Measurements from ENCODE around the gene KLRC4. TPM values are rescaled to one million over a fixed set of nuclear protein-coding genes. Genes with fewer than 3 reads are reported as not detected.

KLRC4 gene
- not detected for total RNA-seq

- DNase-seq (ENCODE audit: low spot score in 2 of 2): no peak
- no peaks in the 10 kb centered on the region for H3K4me1 ChIP-seq
- 26% methylated on average over 1 of the region's 1 CpG for WGBS
These were observed at the start of gene KLRC4 for GRCh38 chr12:10409392-10409791. KLRC4 (minus strand) TSS chr12:10409757; CDS start chr12:10409575, 182 bp downstream.

DNA sequence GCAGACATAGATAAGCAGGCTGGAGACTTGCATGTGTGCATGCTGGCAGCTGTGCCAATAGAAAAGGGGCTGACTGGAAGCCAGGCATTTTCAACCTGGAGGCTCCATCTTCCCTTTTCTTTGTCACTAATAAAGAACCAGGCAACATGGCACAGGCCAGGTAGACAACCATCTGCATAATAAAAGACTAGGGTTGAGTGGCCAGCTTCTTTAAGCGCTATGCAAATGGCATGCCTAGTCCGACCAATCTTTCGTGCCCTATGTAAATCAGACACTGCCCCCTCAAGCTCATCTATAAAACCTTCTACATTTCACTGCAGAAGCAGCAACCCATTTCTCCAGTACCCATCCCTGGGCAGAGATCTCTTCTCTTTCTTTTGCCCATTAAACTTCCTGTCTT, 48.2 kb upstream of the KLRC4 start:
- DNase-seq (ENCODE audit: low spot score in 2 of 2): no peak
- Histone ChIP-seq H3K27ac (no peak overlapping the region), H3K4me1 (no peaks in the 10 kb centered on the region), H3K36me3 (no peaks in the 10 kb centered on the region), H3K4me3 (no peak overlapping the region), H3K27me3 (no peaks in the 10 kb centered on the region), H3K9me3 (peaks cover 16% of the 10 kb centered on the region)
- TF ChIP-seq EP300 (IDR thresholded peaks at IDR 0.05) (no peak), POLR2A (IDR thresholded peaks at IDR 0.05) (no peak), POLR2AphosphoS5 (IDR thresholded peaks at IDR 0.05) (no peak)
- TF ChIP-seq, protein P1, sequence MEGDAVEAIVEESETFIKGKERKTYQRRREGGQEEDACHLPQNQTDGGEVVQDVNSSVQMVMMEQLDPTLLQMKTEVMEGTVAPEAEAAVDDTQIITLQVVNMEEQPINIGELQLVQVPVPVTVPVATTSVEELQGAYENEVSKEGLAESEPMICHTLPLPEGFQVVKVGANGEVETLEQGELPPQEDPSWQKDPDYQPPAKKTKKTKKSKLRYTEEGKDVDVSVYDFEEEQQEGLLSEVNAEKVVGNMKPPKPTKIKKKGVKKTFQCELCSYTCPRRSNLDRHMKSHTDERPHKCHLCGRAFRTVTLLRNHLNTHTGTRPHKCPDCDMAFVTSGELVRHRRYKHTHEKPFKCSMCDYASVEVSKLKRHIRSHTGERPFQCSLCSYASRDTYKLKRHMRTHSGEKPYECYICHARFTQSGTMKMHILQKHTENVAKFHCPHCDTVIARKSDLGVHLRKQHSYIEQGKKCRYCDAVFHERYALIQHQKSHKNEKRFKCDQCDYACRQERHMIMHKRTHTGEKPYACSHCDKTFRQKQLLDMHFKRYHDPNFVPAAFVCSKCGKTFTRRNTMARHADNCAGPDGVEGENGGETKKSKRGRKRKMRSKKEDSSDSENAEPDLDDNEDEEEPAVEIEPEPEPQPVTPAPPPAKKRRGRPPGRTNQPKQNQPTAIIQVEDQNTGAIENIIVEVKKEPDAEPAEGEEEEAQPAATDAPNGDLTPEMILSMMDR (IDR thresholded peaks at IDR 0.05): no peak
- WGBS: 88% methylated on average over 3 of the region's 3 CpGs

More at GRCh38 chr12:10409392-10409791, at the start of gene KLRC4:
- H3K27me3 ChIP-seq: no peaks in the 10 kb centered on the region
- H3K27ac ChIP-seq: no peak within 1 kb of the TSS
- no peak for TF ChIP-seq EP300 (IDR thresholded peaks at IDR 0.05)
- TF ChIP-seq, protein P1 (IDR thresholded peaks at IDR 0.05): no peak
- no peak for TF ChIP-seq POLR2AphosphoS5 (IDR thresholded peaks at IDR 0.05)
- TF ChIP-seq POLR2A (IDR thresholded peaks at IDR 0.05): no peak
- no peaks in the 10 kb centered on the region for H3K9me3 ChIP-seq
- peak within 1 kb of the TSS; percentile 5 for H3K4me3 ChIP-seq
- no peaks in the 10 kb centered on the region for H3K36me3 ChIP-seq

DNA sequence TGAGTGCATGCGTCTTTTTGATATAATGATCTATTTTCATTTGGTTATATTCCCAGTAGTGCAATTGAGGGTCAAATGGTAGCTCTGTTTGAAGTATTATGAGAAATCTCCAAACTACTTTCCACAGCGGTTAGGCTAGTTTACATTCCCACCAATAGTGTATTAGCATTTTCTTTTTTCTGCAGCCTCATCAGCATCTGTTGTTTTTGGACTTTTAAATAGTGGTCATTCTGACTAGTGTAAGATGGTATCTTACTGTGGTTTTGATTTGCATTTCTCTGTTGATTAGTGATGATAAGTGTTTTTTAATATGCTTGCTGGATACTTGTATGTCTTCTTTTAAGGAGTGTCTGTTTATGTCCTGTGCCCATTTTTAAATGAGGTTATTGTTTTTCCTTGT, 47.3 kb upstream of the KLRC4 start:
- no peak for DNase-seq (ENCODE audit: low spot score in 2 of 2)
- 97% methylated on average over 2 of the region's 2 CpGs for WGBS
- H3K27ac ChIP-seq: no peak overlapping the region
- H3K36me3 ChIP-seq: no peaks in the 10 kb centered on the region
- H3K4me3 ChIP-seq: no peak overlapping the region
- H3K4me1 ChIP-seq: no peaks in the 10 kb centered on the region
- TF ChIP-seq, protein P1 (IDR thresholded peaks at IDR 0.05): no peak
- no peak for TF ChIP-seq POLR2A (IDR thresholded peaks at IDR 0.05)
- TF ChIP-seq POLR2AphosphoS5 (IDR thresholded peaks at IDR 0.05): no peak
- no peak for TF ChIP-seq EP300 (IDR thresholded peaks at IDR 0.05)
- H3K27me3 ChIP-seq: no peaks in the 10 kb centered on the region
- H3K9me3 ChIP-seq: peaks cover 16% of the 10 kb centered on the region

- TF ChIP-seq EP300 (IDR thresholded peaks at IDR 0.05): no peak
- TF ChIP-seq, protein P1 (IDR thresholded peaks at IDR 0.05): no peak
- no peak for TF ChIP-seq POLR2AphosphoS5 (IDR thresholded peaks at IDR 0.05)
- TF ChIP-seq POLR2A (IDR thresholded peaks at IDR 0.05): no peak
- Histone ChIP-seq H3K9me3 (peaks cover 16% of the 10 kb centered on the region), H3K4me3 (no peak overlapping the region), H3K27ac (no peak overlapping the region), H3K36me3 (no peaks in the 10 kb centered on the region), H3K27me3 (no peaks in the 10 kb centered on the region), H3K4me1 (no peaks in the 10 kb centered on the region)
- no peak for DNase-seq (ENCODE audit: low spot score in 2 of 2)
- WGBS: 92% methylated on average over 1 of the region's 1 CpG
These were observed 46.2 kb upstream of the KLRC4 start for GRCh38 chr12:10455766-10456165.

DNA sequence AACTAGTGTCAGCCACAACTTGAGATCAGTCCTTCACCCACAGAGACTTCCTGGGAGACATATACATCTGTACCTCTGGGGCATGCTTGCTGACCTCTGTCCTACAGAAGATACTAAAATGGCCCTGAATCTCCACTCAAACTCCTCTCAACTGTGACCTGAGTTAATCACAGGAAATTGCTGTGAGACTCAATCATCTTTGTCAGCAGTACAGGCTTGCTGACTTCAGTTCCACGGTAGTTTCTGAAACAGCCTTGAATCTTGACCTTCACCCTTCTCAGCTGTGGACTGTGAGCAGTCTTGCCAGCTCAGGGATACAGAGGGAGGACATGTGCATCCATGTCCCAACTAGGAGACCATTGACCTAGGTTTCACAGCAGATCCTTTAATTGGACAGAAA, 45.0 kb upstream of the KLRC4 start:
- Histone ChIP-seq H3K9me3 (peaks cover 16% of the 10 kb centered on the region), H3K4me3 (no peak overlapping the region), H3K27me3 (no peaks in the 10 kb centered on the region), H3K4me1 (no peaks in the 10 kb centered on the region), H3K36me3 (no peaks in the 10 kb centered on the region), H3K27ac (no peak overlapping the region)
- TF ChIP-seq POLR2AphosphoS5 (IDR thresholded peaks at IDR 0.05): no peak
- TF ChIP-seq POLR2A (IDR thresholded peaks at IDR 0.05): no peak
- TF ChIP-seq, protein P1 (IDR thresholded peaks at IDR 0.05): no peak
- TF ChIP-seq EP300 (IDR thresholded peaks at IDR 0.05): no peak
- no peak for DNase-seq (ENCODE audit: low spot score in 2 of 2)
- 100% methylated on average over 1 of the region's 1 CpG for WGBS
